ENCODE data around the gene PAF1.

DNA sequence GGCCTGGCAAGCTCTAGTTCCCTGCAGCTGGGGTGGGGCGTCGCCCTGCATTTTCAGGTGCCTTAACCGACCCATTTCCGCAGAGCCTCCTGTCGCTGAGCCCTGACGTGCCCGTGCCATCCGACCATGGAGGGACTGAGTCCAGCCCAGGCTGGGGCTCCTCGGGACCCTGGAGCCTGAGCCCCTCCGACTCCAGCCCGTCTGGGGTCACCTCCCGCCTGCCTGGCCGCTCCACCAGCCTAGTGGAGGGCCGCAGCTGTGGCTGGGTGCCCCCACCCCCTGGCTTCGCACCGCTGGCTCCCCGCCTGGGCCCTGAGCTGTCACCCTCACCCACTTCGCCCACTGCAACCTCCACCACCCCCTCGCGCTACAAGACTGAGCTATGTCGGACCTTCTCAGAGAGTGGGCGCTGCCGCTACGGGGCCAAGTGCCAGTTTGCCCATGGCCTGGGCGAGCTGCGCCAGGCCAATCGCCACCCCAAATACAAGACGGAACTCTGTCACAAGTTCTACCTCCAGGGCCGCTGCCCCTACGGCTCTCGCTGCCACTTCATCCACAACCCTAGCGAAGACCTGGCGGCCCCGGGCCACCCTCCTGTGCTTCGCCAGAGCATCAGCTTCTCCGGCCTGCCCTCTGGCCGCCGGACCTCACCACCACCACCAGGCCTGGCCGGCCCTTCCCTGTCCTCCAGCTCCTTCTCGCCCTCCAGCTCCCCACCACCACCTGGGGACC is 16.9 kb upstream of the PAF1 start:
- TF ChIP-seq, protein P1, sequence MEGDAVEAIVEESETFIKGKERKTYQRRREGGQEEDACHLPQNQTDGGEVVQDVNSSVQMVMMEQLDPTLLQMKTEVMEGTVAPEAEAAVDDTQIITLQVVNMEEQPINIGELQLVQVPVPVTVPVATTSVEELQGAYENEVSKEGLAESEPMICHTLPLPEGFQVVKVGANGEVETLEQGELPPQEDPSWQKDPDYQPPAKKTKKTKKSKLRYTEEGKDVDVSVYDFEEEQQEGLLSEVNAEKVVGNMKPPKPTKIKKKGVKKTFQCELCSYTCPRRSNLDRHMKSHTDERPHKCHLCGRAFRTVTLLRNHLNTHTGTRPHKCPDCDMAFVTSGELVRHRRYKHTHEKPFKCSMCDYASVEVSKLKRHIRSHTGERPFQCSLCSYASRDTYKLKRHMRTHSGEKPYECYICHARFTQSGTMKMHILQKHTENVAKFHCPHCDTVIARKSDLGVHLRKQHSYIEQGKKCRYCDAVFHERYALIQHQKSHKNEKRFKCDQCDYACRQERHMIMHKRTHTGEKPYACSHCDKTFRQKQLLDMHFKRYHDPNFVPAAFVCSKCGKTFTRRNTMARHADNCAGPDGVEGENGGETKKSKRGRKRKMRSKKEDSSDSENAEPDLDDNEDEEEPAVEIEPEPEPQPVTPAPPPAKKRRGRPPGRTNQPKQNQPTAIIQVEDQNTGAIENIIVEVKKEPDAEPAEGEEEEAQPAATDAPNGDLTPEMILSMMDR (IDR thresholded peaks at IDR 0.05) = no peak
- TF ChIP-seq EZH2phosphoT487 (IDR thresholded peaks at IDR 0.05) = no peak

Data from neural progenitor cell (in vitro differentiated cells).